HS-27A (cell line): Measurements from ENCODE around the gene CCDC187.

ENCODE experiments used
- DNase-seq: peaks from one replicate; pipeline ENCODE4 v3.0.0-alpha.2; 2012; ENCODE audit warnings: low read depth, missing footprints

CCDC187 gene

DNA sequence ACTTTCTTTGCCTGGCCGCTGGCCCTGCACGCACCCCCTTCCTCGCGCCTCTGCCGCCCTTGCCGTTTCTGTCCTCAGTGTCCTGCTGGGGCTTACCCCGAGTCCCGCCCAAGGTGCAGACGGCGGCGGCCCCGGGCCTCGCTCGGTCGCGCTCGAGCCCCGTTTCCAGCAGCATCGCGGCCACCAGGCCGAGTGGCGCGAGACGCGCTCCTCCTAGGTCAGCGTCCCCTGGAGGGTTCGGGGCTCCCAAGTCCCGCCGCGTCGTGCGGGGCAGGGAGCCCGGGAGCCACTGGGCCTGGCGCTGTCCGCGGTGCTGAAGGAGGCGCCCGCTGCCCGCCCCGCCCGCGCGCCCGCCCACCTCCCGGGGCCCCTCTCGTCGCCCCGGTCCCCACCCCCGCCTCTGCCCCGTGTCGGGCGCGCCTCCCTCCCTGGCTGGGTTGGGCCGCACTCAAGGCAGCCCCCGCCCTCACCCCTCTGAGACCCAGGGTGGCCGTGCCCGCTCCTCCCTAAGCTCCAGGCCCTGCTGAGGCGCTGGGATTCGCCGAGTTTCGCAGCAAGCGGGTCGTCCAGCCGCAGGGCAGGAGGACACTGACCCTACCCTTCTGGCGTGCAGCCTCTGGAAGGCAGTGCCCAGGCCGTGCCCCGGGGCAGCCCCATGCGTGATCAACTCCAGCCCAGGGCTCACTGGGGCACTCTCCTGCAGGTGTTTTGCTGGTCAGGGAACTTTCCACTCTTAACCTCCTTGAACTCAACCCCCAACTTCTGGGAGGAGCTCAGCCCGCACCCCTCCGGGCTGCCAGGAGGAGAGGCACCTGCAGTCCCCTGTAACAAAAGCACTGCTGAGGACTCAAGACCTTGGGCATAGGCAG is 98.8 kb downstream of the CCDC187 start, which contains the start of gene LHX3:
Gene LHX3, minus strand, starts transcription at position 291 of the 869 bp plus-strand sequence. Its CDS starts 116 bp downstream, at position 175.
- no peak for DNase-seq

DNA sequence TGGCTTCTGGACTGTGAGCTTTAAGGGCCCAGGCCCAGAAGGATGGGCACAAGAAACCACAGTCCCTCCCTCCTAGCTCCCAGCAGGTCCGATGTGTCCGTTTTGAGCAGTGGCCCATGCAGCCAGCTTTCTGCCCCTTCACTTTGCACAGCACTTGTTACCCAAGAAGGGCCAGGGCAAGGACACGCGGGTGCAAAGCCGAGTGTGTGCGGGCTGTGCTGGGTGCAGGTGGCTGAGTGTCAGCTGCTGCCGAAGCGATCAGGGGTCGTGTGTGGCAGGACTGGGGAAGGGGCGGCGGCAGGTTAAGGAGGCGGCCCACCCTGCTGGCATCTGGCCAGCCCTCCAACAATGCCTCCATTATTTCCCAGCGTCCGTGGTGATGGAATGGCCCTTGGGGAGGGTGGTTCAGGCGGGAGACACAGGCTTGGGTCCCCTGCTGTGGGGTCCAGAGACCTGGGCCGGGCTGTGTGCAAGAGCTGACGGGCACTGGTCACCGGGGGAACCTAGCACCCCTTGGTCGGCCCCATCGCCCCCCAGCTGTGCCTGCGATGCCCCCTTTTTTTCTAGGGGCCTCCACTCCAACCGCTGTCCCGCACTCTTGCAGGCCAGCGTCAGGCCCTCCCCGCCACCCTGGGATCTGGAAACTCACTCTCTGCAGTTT is 99.6 kb downstream of the CCDC187 start:
- no peak for DNase-seq

DNA sequence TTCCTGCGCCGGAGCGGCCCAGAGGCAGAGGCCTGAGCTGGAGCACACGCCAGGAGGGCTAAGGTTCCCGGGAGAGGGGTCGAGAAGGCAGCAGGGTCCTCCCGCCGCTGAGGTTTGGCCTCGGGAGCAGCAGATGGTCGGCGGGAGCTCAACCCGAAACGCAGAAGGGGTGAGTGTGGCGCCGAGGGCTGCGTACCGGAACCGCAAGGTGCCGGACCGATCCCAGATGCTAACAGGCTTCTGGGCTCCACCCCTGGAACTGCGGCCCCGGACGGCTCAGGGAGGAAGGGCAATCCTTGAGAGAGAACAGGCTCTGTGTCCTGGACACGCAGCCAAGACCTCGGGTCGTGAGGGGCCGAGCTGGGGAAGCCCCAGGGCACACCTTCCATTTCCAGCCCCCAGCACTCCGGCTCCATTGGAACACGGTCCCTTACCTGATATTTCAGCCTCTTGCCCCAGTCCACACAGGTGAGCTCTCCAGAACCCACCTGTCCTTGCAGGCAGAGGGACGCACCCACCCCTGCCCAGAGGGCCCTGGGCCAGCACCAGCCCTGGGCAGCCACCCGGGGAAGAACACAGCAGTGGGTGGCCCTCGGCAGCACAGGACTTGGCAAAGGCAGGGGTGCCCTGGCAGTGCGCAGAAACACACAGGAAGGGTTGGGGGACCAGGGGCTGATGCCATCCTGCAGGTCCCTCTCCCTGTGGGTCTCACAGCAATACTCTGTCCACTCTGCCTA is 100.3 kb downstream of the CCDC187 start:
- DNase-seq, result no peak

DNA sequence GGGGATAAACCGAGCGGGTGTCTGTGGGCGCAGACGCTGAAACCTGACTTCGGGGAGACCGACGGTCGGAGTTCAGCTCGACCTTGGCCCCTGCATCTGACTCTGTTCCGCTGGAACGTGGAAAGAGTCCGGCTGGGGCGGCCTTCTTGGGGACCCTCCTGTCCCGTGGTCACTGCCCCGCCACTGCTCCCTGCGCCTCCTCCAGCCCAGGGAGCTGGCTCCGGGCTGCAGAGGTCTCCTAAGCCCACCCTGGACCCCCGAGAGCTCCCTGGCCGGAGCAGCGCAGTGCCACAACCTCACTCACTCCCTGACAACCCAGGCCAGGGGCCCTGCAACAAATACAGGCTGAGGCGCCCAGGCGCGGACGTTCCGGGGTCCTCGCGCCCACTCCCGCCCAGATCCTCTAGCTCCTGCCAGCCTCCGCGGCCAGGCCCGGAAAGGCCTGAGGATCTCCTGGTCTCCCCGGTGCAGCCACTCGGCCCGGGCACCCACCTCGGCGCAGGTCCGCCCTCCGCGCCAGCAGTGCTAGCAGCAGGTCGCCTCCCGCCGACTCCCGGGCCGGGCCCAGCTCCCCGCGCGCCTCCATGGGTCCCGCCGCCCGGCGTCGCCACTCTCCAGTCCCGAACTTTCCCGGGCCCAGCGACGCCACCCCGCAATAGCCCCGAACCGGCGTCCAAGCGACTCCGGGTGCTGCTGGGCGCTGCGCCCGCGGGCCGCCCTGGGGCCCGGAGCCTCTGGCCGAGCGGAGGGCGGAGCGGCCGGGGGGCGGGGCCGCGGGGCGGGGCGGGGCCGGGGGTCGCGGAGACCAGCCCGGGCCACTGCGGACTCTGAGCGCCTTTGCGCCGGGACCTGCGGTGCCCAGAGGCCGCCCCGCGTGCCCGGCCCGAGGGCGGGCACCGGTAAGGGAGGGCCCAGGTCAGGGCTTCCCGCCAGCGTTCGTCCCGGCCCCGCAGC is 101.2 kb downstream of the CCDC187 start:
- DNase-seq, result no peak

DNA sequence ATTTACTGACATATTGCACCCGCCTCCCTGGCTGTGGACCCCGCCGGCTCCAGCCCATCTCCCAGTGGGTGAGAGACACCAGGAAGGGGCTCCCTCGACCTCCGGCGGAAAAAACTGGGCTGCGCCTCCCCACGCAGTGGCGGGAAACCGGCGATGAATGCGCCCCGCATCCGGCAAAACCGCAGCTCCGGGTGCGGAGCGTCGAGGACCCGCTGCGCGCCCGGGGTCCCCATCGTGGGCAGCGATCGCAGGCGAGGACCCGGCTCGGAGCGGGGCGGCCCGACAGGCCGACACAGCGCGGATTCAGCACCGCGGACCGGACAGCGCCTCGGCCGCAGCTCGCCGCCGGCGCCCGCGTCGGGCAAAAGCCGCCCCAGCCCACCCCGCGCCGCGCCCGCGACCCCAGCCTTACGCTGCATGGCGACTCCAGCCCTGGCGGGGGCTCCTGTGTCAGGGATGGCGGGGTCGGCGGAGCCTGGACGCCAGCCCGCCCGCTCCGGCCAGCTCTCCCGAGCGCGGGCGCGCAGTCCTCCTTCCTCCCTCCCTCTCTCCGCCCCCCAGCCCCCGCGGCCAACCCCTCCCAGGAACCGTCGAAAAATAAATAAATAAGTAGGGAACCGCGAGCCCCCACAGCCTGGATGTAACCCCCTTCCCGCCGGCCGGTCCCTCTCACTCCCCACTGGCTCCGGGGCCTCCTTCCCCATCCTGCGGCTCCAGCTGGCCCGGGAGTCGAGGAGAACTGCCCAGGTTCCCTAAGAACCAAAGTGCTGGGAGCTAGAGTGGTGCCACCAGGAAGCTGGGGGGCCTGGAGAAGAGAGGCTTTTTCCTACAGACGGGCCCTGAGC is 102.1 kb downstream of the CCDC187 start:
- DNase-seq, result no peak

DNA sequence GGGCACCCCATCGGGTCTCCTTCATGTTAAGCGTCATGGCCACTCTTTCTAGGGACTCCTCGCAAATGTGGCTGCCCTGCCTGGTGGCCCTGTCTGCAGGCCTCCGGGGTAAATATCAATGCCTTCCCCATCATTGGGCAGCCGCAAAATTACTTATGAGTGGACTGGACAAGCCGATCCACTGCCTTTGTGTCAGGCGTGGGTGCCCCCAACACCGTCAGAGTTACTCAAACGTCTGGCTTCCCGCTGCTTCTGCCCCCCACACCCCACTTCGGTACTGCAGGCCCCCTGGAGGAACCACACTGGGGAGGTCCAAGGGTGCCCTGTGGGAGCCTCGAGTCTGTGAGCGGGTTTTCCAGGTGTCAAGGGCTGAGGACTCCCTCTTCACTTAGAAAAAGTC is 102.7 kb downstream of the CCDC187 start:
- no peak for DNase-seq

DNA sequence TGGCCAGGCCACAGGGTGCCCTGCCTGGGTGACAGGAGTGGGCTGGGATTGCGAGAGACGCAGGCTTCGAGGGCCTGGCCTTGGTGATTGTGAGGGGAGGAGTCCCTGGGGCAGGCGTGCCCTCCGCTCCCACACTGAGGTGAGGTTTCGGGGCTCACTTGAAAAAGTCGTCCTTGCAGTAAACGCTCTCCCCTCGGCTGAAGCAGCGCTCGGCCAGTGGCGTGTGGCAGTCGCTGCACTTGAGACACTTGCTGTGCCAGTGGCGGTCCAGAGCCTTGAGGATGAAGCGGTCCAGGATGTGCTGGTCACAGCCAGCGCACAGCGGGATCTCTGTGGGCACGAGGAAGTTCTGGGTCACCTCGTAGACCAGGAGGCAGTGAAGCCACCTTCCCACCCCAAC is 103.5 kb downstream of the CCDC187 start:
- no peak for DNase-seq
